ENCODE results near the gene MPZL1. TPM values are rescaled to one million over a fixed set of nuclear protein-coding genes. Genes with fewer than 3 reads are reported as not detected.

MPZL1 gene
- total and polyA plus RNA-seq, 2 of the 13 experiments (the other 11 are each of a cell fraction or from before 2014, with no cell fraction given) = 38.0 to 68.7 TPM

DNA sequence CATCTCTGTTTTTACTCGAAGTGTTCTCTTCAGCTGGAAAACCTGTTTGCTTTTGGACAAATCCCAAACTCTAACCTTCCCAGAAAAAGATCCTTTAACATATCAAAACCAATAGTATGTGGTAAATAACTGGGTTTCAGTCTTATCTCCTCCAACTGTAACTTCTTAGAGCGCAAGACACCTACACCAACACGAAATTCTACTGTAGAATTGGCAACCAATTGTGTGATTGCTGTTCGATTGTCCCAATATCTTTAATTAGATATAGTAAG is 5.8 kb upstream of the MPZL1 start (continued):
- TF ChIP-seq ZNF646 (CRISPR knock-in tag; IDR thresholded peaks at IDR 0.05) (no peak), POLR2G (IDR thresholded peaks at IDR 0.05; ENCODE audit: low read depth, low read length) (no peak), ZNF17 (CRISPR knock-in tag; IDR thresholded peaks at IDR 0.05) (no peak), CHD2 (IDR thresholded peaks at IDR 0.05; ENCODE audit: low read depth, low read length) (no peak), RAD51 (IDR thresholded peaks at IDR 0.05; ENCODE audit: borderline replicate concordance) (no peak), MBNL3 (CRISPR knock-in tag; conservative IDR thresholded peaks at IDR 0.05) (no peak), RBFOX2 (IDR thresholded peaks at IDR 0.05; ENCODE audit: low read depth, low read length) (no peak), ZNF281 (CRISPR knock-in tag; IDR thresholded peaks at IDR 0.05; ENCODE audit: borderline replicate concordance) (no peak), PRDM4 (CRISPR knock-in tag; IDR thresholded peaks at IDR 0.05; ENCODE audit: borderline replicate concordance) (no peak), GRHL1 (CRISPR knock-in tag; conservative IDR thresholded peaks at IDR 0.05) (no peak), NR1H2 (CRISPR knock-in tag; IDR thresholded peaks at IDR 0.05; ENCODE audit: borderline replicate concordance, low read depth) (no peak)
- TF ChIP-seq, protein P1, sequence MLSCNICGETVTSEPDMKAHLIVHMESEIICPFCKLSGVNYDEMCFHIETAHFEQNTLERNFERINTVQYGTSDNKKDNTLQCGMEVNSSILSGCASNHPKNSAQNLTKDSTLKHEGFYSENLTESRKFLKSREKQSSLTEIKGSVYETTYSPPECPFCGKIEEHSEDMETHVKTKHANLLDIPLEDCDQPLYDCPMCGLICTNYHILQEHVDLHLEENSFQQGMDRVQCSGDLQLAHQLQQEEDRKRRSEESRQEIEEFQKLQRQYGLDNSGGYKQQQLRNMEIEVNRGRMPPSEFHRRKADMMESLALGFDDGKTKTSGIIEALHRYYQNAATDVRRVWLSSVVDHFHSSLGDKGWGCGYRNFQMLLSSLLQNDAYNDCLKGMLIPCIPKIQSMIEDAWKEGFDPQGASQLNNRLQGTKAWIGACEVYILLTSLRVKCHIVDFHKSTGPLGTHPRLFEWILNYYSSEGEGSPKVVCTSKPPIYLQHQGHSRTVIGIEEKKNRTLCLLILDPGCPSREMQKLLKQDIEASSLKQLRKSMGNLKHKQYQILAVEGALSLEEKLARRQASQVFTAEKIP (CRISPR knock-in tag; IDR thresholded peaks at IDR 0.05; ENCODE audit: borderline replicate concordance) = no peak
- TF ChIP-seq, protein P2, sequence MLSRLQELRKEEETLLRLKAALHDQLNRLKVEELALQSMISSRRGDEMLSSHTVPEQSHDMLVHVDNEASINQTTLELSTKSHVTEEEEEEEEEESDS (CRISPR knock-in tag; IDR thresholded peaks at IDR 0.05; ENCODE audit: borderline replicate concordance) = no peak
